H1 (cell line): Measurements from ENCODE around the gene SIM2. TPM values are rescaled to one million over a fixed set of nuclear protein-coding genes. Genes with fewer than 3 reads are reported as not detected.

ENCODE experiments used
- CHD2 ChIP-seq: IDR thresholded peaks from 2 replicates; pipeline ENCODE4 v1.6.1; 2012; ENCODE audit warnings: low read length, improper control_type of control experiment
- EP300 ChIP-seq, 2 experiments: IDR thresholded peaks; 1 replicate in 1 of 2; 2 replicates in 1 of 2; pipeline ENCODE4 v1.6.1; 2011 to 2012; ENCODE audit warnings: low read depth in 2 of 2, low read length in 2 of 2, mild to moderate bottlenecking in 2 of 2, borderline replicate concordance in 1 of 2, inconsistent platforms in 1 of 2, moderate library complexity in 1 of 2
- MAX ChIP-seq: IDR thresholded peaks from 2 replicates; pipeline ENCODE4 v1.6.1; 2012; ENCODE audit warnings: inconsistent platforms
- polyA plus RNA-seq, 7 experiments: library from polyadenylated mRNA; depleted of rRNA in 3 of 7; stranded (reverse) in 5 of 7; unstranded in 2 of 7; fragments of >200 nt in 5 of 7; fragments of 200-250 nt in 2 of 7; gene quantifications; 1 replicate in 5 of 7; 2 replicates in 1 of 7; 4 replicates in 1 of 7; pipeline versions ENCODE4 v1.2.1 to v1.2.3, GENCODE V29; 2011 to 2013; ENCODE audit warnings: missing spikeins in 2 of 7, mixed read lengths in 2 of 7
- total RNA-seq: library from RNA; stranded (reverse); fragmentation: NEBNext Ultra II Directional; extraction: Animal tissue kit (Norgen Biotek cat#: 25700); gene quantifications from 2 replicates; pipeline ENCODE4 v1.2.1, GENCODE V29; 2021

SIM2 gene
- total and polyA plus RNA-seq, 2 of the 8 experiments (the other 6 are each of a cell fraction or from before 2014, with no cell fraction given): 0.05 to 0.26 TPM

GRCh38 chr21:36724660-36725059 lies 25.7 kb downstream of the SIM2 start (continued):
- TF ChIP-seq EP300 (IDR thresholded peaks at IDR 0.05; ENCODE audit: borderline replicate concordance in 1 of 2, low read depth in 2 of 2, low read length in 2 of 2): no peak
- no peak for TF ChIP-seq MAX
- TF ChIP-seq CHD2: no peak
